ENCODE measurements around the gene LPAR3.

LPAR3 gene

DNA sequence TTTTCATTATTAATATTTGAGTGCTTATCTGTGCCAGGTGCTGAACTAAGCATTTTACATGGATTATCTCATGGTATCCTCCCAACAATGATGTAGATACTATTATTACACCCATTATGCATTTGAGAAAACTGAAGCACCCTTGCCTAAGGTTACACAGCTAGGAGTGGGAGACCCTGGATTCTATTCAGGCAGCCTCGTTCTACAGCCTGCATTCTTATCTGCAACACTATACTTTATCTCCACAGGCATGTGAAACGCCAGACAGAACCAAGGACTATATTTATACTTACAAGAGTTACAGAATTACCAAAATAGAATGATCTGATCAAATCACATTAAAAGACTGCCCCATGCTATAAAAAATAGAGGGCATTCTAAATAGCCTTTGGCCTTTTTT is 22.4 kb downstream of the LPAR3 start:
- no peak for DNase-seq (ENCODE audit: low read depth)
- no peak overlapping the region for H3K4me3 ChIP-seq (ENCODE audit: low read length)
- TF ChIP-seq, protein P1, sequence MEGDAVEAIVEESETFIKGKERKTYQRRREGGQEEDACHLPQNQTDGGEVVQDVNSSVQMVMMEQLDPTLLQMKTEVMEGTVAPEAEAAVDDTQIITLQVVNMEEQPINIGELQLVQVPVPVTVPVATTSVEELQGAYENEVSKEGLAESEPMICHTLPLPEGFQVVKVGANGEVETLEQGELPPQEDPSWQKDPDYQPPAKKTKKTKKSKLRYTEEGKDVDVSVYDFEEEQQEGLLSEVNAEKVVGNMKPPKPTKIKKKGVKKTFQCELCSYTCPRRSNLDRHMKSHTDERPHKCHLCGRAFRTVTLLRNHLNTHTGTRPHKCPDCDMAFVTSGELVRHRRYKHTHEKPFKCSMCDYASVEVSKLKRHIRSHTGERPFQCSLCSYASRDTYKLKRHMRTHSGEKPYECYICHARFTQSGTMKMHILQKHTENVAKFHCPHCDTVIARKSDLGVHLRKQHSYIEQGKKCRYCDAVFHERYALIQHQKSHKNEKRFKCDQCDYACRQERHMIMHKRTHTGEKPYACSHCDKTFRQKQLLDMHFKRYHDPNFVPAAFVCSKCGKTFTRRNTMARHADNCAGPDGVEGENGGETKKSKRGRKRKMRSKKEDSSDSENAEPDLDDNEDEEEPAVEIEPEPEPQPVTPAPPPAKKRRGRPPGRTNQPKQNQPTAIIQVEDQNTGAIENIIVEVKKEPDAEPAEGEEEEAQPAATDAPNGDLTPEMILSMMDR (conservative IDR thresholded peaks at IDR 0.05; ENCODE audit: low read depth, low read length), result no peak

DNA sequence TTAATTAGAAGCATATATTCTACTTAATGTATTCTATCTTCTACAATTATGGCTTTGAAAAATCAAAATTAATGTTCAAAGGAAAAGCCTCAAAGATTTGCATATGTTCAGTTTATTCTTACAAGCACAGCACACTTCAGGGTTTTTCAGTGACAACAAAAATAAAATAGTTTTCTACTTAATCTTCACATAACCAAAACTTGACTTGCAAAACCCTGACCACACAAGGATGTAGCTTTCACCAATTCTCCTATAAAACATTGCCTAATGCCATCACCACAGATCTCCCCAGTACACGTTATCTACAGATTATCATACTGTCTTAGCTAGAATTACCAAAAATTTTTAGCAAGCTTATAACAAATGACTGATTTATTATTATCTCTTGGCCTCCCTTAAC is 23.3 kb downstream of the LPAR3 start:
- DNase-seq (ENCODE audit: low read depth), result no peak
- no peak overlapping the region for H3K4me3 ChIP-seq (ENCODE audit: low read length)
- TF ChIP-seq, protein P1 (conservative IDR thresholded peaks at IDR 0.05; ENCODE audit: low read depth, low read length), result no peak

DNA sequence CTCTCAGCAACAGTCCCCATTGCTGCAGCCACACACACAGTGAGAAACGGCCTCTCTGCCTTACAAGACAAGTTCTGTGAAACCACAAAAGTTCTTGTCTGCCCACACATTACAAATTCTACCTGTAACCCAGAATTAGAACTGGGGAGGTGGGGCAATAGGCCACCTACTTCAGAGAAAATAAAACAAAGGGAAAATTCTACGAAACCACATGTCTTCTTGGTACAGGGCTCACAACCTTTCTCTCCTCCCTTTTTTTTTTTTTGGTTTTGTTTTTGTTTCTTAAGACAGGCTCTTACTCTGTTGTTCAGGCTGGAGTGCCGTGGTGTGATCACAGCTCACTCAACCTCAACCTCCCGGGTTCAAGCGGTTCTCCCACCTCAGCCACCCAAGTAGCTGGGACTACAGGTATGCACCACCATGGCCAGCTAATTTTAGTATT is 30.2 kb downstream of the LPAR3 start:
- no peak for DNase-seq (ENCODE audit: low read depth)
- H3K4me3 ChIP-seq (ENCODE audit: low read length), result no peak overlapping the region

DNA sequence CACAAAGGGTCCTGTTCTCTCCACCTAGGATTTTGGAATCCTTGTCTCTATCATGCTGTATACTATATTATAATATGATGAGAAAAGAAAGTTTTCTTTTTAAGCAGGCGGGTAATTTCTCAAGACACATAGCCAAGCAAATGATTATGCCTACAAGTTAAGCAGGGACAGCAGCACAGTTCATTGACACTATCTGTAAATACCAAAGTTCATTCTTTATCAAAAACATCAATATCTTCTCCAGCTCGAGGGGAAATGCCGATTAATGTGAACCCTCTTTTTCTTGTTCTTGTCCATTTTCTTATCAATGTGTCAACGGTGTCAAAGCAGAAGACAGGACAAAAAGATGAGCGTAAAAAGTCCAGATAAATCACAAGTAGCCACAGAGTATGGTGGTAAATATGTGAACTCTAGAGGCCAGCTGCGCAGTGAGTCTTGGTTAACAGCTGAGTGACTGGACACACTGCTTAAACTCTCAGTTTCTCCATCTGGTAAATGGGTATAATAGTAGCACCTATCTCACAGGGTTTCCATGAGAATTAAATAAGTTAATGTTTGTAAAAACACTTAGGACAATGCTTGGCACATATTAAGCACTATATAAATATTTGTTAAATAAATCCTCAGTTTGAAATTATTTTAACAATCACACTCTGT is 30.9 kb downstream of the LPAR3 start:
- no peak for DNase-seq (ENCODE audit: low read depth)
- TF ChIP-seq, protein P1 (conservative IDR thresholded peaks at IDR 0.05; ENCODE audit: low read depth, low read length), result no peak
- no peak overlapping the region for H3K4me3 ChIP-seq (ENCODE audit: low read length)

More for the DNA sequence above, 30.2 kb downstream of the LPAR3 start:
- TF ChIP-seq, protein P1 (conservative IDR thresholded peaks at IDR 0.05; ENCODE audit: low read depth, low read length), result no peak

DNA sequence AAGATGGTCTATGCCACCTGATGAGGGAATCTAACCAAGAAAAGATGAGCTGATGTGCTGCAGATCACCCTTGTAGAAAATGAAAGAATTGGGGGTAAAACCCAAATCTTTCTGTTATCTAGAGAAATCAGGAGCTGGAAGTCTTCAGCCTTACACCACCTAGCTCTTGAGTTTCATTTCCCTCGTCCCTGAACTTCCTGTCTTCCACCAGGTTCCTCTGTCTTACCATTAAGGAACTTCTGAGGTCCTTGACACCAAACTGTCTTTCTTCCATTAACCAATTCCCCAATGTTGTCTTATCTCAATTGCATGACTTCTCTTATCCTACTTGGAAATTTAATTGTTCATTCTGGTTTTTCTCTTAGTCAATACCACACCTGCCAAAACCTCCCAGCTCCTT is 31.5 kb downstream of the LPAR3 start:
- TF ChIP-seq, protein P1 (conservative IDR thresholded peaks at IDR 0.05; ENCODE audit: low read depth, low read length), result no peak
- no peak overlapping the region for H3K4me3 ChIP-seq (ENCODE audit: low read length)
- DNase-seq (ENCODE audit: low read depth), result no peak

DNA sequence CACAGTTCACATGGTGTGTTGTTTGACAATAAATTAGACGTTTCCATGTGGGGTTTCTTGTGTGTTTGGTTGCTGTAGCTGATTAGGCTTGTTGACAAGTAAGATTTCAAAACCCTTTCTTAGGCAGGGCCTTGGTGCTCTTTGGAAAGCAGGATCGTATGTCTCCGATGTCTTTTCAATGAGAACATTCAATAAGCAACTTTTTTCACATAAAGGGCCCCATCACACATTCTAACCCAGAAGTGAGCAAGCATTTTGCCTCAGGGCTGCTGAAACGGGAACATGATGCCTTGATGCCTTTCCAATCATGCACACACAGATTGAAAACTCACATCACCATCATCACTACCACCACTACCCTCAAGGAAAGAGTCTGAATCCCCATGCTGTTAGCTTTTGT is 33.1 kb downstream of the LPAR3 start:
- TF ChIP-seq, protein P1 (conservative IDR thresholded peaks at IDR 0.05; ENCODE audit: low read depth, low read length), result no peak
- DNase-seq (ENCODE audit: low read depth), result no peak
- H3K4me3 ChIP-seq (ENCODE audit: low read length), result no peak overlapping the region

DNA sequence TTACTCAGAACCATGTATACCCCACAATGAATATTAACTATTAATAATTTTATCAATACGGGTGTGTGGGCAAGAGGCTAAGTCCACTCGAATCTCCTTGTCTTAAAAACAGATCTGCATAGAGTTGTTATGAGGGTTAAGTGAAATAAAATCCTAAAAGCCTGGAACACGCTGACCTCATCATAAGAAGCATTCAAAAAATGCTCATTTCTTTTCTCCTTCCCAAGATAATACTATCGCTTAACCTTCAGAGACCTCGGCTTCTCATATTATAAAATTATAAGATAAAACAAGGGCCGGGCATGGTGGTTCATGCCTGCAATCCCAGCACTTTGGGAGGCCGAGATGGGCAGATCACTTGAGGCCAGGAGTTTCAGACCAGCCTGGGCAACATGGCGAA is 35.1 kb downstream of the LPAR3 start:
- no peak for DNase-seq (ENCODE audit: low read depth)
- no peak overlapping the region for H3K4me3 ChIP-seq (ENCODE audit: low read length)
- TF ChIP-seq, protein P1 (conservative IDR thresholded peaks at IDR 0.05; ENCODE audit: low read depth, low read length), result no peak
